ENCODE results near the gene TOX3. TPM values are rescaled to one million over a fixed set of nuclear protein-coding genes. Genes with fewer than 3 reads are reported as not detected.

The TOX3 gene
- polyA plus RNA-seq, 2 of the 4 experiments (the other 2 are of a cell fraction), result 0.10 to 2.2 TPM

DNA sequence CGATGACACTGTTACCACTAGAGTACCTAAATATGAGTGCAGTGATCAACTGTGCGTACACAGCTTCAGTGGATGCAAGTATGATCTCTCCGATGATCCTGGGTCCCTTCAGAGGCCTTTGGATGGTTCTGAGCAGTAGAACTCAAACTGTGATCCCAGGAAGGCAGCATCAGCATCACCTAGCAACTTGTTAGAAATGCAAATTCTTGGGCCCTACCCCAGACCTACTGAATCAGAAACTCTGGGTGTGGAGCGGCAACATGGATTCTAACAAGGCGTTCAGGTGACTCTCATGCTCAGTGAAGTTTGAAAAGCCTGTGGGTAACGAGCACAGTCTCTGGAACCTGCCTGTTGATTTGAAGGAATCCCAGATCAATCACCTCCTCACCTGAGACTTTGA is 25.4 kb downstream of the TOX3 start:
- Histone ChIP-seq H3K4me1 (no peaks in the 10 kb centered on the region), H3K27ac (no peak overlapping the region), H3K4me2 (no peak overlapping the region), H3K4me3 (no peak overlapping the region), H3K9me3 (no peaks in the 10 kb centered on the region)
- no peak for ATAC-seq
- TF ChIP-seq BHLHE40 (IDR thresholded peaks at IDR 0.05; ENCODE audit: low read depth, low read length) (no peak), BCL3 (IDR thresholded peaks at IDR 0.05) (no peak), USF2 (IDR thresholded peaks at IDR 0.05) (no peak), ZNF302 (CRISPR knock-in tag; IDR thresholded peaks at IDR 0.05) (no peak), POLR2A (IDR thresholded peaks at IDR 0.05; ENCODE audit: low read length) (no peak), PHF8 (IDR thresholded peaks at IDR 0.05; ENCODE audit: borderline replicate concordance, low read depth) (no peak), POLR2AphosphoS2 (conservative IDR thresholded peaks at IDR 0.05; ENCODE audit: low read length) (no peak), MYC (IDR thresholded peaks at IDR 0.05; ENCODE audit: borderline replicate concordance, low read length) (no peak), CEBPB (IDR thresholded peaks at IDR 0.05) (no peak), CHD2 (IDR thresholded peaks at IDR 0.05; ENCODE audit: low read length, partially characterized antibody) (no peak), ZSCAN20 (CRISPR knock-in tag; IDR thresholded peaks at IDR 0.05) (no peak), FOSB (CRISPR knock-in tag; IDR thresholded peaks at IDR 0.05) (no peak), HOXB13 (CRISPR knock-in tag; IDR thresholded peaks at IDR 0.05; ENCODE audit: low read depth) (no peak)
- TF ChIP-seq, protein P1, sequence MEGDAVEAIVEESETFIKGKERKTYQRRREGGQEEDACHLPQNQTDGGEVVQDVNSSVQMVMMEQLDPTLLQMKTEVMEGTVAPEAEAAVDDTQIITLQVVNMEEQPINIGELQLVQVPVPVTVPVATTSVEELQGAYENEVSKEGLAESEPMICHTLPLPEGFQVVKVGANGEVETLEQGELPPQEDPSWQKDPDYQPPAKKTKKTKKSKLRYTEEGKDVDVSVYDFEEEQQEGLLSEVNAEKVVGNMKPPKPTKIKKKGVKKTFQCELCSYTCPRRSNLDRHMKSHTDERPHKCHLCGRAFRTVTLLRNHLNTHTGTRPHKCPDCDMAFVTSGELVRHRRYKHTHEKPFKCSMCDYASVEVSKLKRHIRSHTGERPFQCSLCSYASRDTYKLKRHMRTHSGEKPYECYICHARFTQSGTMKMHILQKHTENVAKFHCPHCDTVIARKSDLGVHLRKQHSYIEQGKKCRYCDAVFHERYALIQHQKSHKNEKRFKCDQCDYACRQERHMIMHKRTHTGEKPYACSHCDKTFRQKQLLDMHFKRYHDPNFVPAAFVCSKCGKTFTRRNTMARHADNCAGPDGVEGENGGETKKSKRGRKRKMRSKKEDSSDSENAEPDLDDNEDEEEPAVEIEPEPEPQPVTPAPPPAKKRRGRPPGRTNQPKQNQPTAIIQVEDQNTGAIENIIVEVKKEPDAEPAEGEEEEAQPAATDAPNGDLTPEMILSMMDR (IDR thresholded peaks at IDR 0.05), result no peak
- WGBS (ENCODE audit: missing lambda C conversion rate), result 69% methylated on average over 6 of the region's 6 CpGs
- CTCF ChIA-PET, result interaction anchor here (0.5 kb wide), 1 partner anchor 851 kb away, joined by 3 read pairs; no protein-coding TSS in a partner anchor
- FAIRE-seq, result no peak
- no peak for DNase-seq (ENCODE audit: low read depth in 1 of 2, low spot score in 1 of 2)
- POLR2A ChIA-PET, result no interaction called here

DNA sequence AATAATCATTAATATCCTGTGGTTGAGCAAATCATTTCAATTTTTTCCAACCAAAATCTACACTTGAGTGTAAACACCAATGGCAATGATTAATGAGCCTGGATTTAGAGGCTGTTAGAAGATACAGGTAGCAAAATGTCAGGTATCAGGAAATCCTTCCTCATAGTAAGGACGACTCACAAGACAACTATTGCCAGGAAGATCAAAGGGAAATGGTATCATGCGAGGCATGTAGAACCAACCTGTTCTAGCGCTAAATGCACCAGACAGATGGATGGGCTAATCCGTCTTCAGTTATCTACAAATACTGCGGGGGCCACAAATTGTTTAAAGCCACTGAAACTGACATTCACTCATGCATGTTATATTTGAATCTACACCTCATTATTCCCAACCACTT is 28.1 kb downstream of the TOX3 start:
- DNase-seq (ENCODE audit: low read depth in 1 of 2, low spot score in 1 of 2), result no peak
- no peak for ATAC-seq
- WGBS (ENCODE audit: missing lambda C conversion rate), result 66% methylated on average over 5 of the region's 5 CpGs
- no peak for TF ChIP-seq HOXB5 (CRISPR knock-in tag; IDR thresholded peaks at IDR 0.05)
- no peak for TF ChIP-seq CBX8 (IDR thresholded peaks at IDR 0.05)
- no peak for TF ChIP-seq ZNF302 (CRISPR knock-in tag; IDR thresholded peaks at IDR 0.05)
- ChIA-PET POLR2A (no interaction called here), CTCF (no interaction called here)
- H3K27ac ChIP-seq, result no peak overlapping the region
- no peak overlapping the region for H3K4me2 ChIP-seq
- no peak for FAIRE-seq
- H3K4me3 ChIP-seq, result no peak overlapping the region
- no peaks in the 10 kb centered on the region for H3K9me3 ChIP-seq
- H3K4me1 ChIP-seq, result no peaks in the 10 kb centered on the region

DNA sequence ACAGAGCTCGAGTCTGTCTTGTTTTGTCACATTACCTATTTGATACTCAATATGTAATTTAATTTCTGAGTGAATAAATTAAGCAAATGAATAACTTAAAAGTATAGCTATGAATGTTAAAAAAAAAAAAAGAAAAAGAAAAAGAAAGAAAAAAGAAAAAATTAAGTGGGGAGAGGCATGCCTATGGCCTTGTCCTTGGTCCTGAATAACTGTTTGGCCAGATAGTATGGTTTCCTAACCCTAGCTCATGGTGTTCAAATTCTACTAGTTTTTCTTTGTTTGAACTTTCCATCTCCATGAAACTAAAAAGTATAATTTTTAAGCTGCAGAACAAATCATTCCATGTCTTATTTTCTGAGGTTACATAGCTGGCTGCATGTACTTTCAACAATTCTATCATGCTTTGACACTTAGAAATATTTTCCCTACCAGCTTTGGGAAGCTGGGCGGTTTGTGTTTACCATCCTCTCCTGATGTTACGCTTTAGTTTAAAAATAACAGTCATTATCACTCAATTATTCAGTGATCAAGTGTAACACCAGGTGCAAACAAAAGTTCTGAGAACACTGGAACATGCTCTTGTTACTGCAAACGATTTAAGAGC is 31.8 kb downstream of the TOX3 start:
- ATAC-seq (no peak), DNase-seq (ENCODE audit: low read depth in 1 of 2, low spot score in 1 of 2) (no peak), FAIRE-seq (peak; percentile 28)
- ChIA-PET POLR2A (no interaction called here), CTCF (interaction anchor here (0.6 kb wide), 2 partner anchors 10 to 22 kb away, joined by 3 read pairs; no protein-coding TSS in a partner anchor)
- Histone ChIP-seq H3K4me2 (no peak overlapping the region), H3K9me3 (no peaks in the 10 kb centered on the region), H3K4me1 (no peaks in the 10 kb centered on the region), H3K27ac (no peak overlapping the region), H3K4me3 (no peak overlapping the region)
- no peak for TF ChIP-seq RARB (CRISPR knock-in tag; IDR thresholded peaks at IDR 0.05)
- no peak for TF ChIP-seq RAD21 (conservative IDR thresholded peaks at IDR 0.05 in 1 of 2, IDR thresholded peaks at IDR 0.05 in 1 of 2)
- TF ChIP-seq, protein P2, sequence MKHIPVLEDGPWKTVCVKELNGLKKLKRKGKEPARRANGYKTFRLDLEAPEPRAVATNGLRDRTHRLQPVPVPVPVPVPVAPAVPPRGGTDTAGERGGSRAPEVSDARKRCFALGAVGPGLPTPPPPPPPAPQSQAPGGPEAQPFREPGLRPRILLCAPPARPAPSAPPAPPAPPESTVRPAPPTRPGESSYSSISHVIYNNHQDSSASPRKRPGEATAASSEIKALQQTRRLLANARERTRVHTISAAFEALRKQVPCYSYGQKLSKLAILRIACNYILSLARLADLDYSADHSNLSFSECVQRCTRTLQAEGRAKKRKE (CRISPR knock-in tag; IDR thresholded peaks at IDR 0.05; ENCODE audit: low read depth), result no peak
- no peak for TF ChIP-seq TP53 (CRISPR knock-in tag; IDR thresholded peaks at IDR 0.05)
- peak; percentile 84 for TF ChIP-seq REST (IDR thresholded peaks at IDR 0.05)
- 40% methylated on average over 4 of the region's 4 CpGs for WGBS (ENCODE audit: missing lambda C conversion rate)
